Adrenal gland (tissue), 12 donors: ENCODE measurements around the gene STEAP1B. TPM values are rescaled to one million over a fixed set of nuclear protein-coding genes. Genes with fewer than 3 reads are reported as not detected.

Source experiments
- DNase-seq, 7 donors: peaks; one replicate each; pipeline ENCODE4 v3.0.0-alpha.2; 2019 to 2020
- H3K27ac ChIP-seq, 5 donors: fragments of 200-600 bp; sonication (generic) in 4 of 5; 1 replicate in 3 of 5; 2 replicates in 2 of 5; pipeline versions ENCODE4 v1.5.1 to v1.8.0; 2016 to 2020; ENCODE audit warnings: mild to moderate bottlenecking in 1 of 5
- H3K27me3 ChIP-seq: fragments of 200-600 bp; 2 replicates; pipeline ENCODE4 v1.8.0; 2021
- H3K36me3 ChIP-seq, 2 donors: fragments of 200-600 bp; replicated peaks in 1 of 2; 1 replicate in 1 of 2; 2 replicates in 1 of 2; pipeline versions ENCODE4 v1.5.1 to v1.8.0; 2018 to 2022
- H3K4me1 ChIP-seq, 2 donors: fragments of 200-600 bp; replicated peaks in 1 of 2; 1 replicate in 1 of 2; 2 replicates in 1 of 2; pipeline versions ENCODE4 v1.5.1 to v1.8.0; 2018 to 2021
- H3K4me3 ChIP-seq, 4 donors: fragments of 200-600 bp; sonication (generic) in 3 of 4; one replicate each; pipeline ENCODE4 v1.5.1; 2016 to 2018
- H3K9me3 ChIP-seq, 3 donors: fragments of 200-600 bp; sonication (generic) in 1 of 3; replicated peaks in 1 of 3; 1 replicate in 2 of 3; 2 replicates in 1 of 3; pipeline versions ENCODE4 v1.5.1 to v1.8.0; 2016 to 2021
- POLR2A ChIP-seq, 2 donors: fragments of 450-650 bp; IDR thresholded peaks; one replicate each; pipeline ENCODE4 v1.6.1; 2017; ENCODE audit warnings: antibody characterized with exemption in 2 of 2, mild to moderate bottlenecking in 2 of 2, moderate library complexity in 1 of 2
- WGBS, 4 donors: extraction: QIAGEN DNeasy Blood & Tissue Kit in 2 of 4; methylation state at CpG; one replicate each; pipeline versions ENCODE4 v1.1.5 to v1.1.7; 2013 to 2017; 5-methylcytosine and 5-hydroxymethylcytosine counted together
- intact Hi-C, 2 donors: fragments of 100-400 bp; cut with DNase I; formaldehyde crosslinking; loops; one replicate each; pipeline versions ENCODE4 v1.14.1 to v1.15.0; 2022 to 2023
- polyA plus RNA-seq, 3 donors: library from polyadenylated mRNA; stranded (reverse); fragments of 200-250 nt in 2 of 3; fragments of 350-450 nt in 1 of 3; fragmentation: Illumina TruSeq in 1 of 3; extraction: RNeasy Lipid Tissue Mini Kit (QIAGEN cat#74804) in 1 of 3; gene quantifications; one replicate each; pipeline ENCODE4 v1.2.3, GENCODE V29; 2013 to 2014
- total RNA-seq, 9 donors: library from RNA; depleted of rRNA in 4 of 9; stranded (reverse); fragments of >200 nt in 4 of 9; fragments of 120-200 nt in 1 of 9; fragmentation: NEBNext Ultra II Directional in 1 of 9; extraction: Animal tissue kit (Norgen Biotek cat#: 25700) in 1 of 9; gene quantifications; one replicate each; pipeline versions ENCODE4 v1.1.0 to v1.2.4, GENCODE V29; 2013 to 2023
- TF ChIP-seq, protein P1 (sequence below), 6 experiments: fragments of 450-650 bp in 4 of 6; fragments of 200-600 bp in 2 of 6; sonication (generic) in 1 of 6; IDR thresholded peaks; 1 replicate in 5 of 6; 2 replicates in 1 of 6; pipeline versions ENCODE4 v1.5.1 to v1.8.0; 2016 to 2021; ENCODE audit warnings: antibody characterized with exemption in 6 of 6, mild to moderate bottlenecking in 2 of 6, moderate library complexity in 1 of 6
- donor health status: healthy with polysubstance abuse.
- donor health status: Bipolar disorder and iron deficiency.
- donor health status: DM: yes; HTN: yes; CAD: no.
- donor health status: DM: no; HTN: no; CAD: no.
- donor health status: DM: no; HTN: no; CAD: no.
- donor health status: DM: yes; HTN: yes; CAD: no.

Gene STEAP1B
- total and polyA plus RNA-seq, 12 donors = 0.20 to 2.1 (median 0.79) TPM; not detected in 2

DNA sequence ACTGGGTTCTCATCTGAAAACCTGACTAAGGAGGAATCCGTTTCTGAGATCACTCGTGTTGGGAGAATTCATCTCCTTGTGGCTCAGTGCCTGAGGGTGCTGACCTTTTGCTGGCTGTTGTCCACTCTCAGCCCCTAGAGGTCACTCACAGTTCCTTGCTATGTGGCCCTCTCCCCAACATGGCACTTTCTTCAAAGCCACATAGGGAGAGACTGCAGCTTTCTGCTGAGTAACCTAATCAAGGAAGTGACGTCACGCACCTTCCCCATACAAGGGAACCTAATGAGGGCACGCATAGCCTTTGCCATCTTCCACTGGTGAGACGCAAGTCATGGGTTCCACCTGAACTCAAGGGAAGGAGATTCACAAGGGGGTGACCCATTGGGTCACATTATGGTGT lies 23.2 kb downstream of the STEAP1B start:
- WGBS, 4 donors = 77 to 92% (median 90%) methylated on average over 5 to 6 of the region's 6 CpGs
- intact Hi-C loops = no loop called here
- no peak overlapping the region for H3K4me3 ChIP-seq
- TF ChIP-seq, protein P1, sequence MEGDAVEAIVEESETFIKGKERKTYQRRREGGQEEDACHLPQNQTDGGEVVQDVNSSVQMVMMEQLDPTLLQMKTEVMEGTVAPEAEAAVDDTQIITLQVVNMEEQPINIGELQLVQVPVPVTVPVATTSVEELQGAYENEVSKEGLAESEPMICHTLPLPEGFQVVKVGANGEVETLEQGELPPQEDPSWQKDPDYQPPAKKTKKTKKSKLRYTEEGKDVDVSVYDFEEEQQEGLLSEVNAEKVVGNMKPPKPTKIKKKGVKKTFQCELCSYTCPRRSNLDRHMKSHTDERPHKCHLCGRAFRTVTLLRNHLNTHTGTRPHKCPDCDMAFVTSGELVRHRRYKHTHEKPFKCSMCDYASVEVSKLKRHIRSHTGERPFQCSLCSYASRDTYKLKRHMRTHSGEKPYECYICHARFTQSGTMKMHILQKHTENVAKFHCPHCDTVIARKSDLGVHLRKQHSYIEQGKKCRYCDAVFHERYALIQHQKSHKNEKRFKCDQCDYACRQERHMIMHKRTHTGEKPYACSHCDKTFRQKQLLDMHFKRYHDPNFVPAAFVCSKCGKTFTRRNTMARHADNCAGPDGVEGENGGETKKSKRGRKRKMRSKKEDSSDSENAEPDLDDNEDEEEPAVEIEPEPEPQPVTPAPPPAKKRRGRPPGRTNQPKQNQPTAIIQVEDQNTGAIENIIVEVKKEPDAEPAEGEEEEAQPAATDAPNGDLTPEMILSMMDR (IDR thresholded peaks at IDR 0.05) = no peak
- no peak for TF ChIP-seq POLR2A (IDR thresholded peaks at IDR 0.05)
- no peaks in the 10 kb centered on the region for H3K36me3 ChIP-seq
- no peaks in the 10 kb centered on the region for H3K27me3 ChIP-seq
- H3K9me3 ChIP-seq = no peaks in the 10 kb centered on the region
- H3K4me1 ChIP-seq = no peaks in the 10 kb centered on the region
- DNase-seq = no peak
- no peak overlapping the region for H3K27ac ChIP-seq

DNA sequence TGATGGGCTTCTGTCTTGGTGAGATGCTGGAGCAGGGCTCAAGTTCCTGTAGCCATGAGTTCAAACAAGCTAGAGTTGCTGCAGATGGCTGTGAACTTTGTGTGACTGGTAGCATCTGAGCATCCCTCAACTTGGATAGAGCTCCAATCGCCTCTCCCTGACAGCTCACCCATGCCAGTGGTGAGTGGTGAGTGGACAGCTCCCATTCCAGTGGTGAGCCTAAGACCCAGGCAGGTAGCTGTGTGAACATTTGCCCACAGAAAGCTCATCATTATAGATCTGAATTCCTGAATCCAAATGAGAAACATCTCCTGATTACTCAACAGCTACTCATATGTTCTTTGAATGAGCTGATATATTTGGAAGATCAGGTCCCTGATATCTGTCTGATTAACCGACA lies 25.3 kb downstream of the STEAP1B start:
- Histone ChIP-seq H3K27me3 (no peaks in the 10 kb centered on the region), H3K4me1 (no peaks in the 10 kb centered on the region), H3K9me3 (no peaks in the 10 kb centered on the region), H3K27ac (no peak overlapping the region), H3K4me3 (no peak overlapping the region), H3K36me3 (no peaks in the 10 kb centered on the region)
- WGBS, 4 donors = 59 to 93% (median 89%) methylated on average over 2 of the region's 2 CpGs
- intact Hi-C loops = no loop called here
- no peak for DNase-seq
- TF ChIP-seq, protein P1 (IDR thresholded peaks at IDR 0.05) = no peak
- no peak for TF ChIP-seq POLR2A (IDR thresholded peaks at IDR 0.05)

DNA sequence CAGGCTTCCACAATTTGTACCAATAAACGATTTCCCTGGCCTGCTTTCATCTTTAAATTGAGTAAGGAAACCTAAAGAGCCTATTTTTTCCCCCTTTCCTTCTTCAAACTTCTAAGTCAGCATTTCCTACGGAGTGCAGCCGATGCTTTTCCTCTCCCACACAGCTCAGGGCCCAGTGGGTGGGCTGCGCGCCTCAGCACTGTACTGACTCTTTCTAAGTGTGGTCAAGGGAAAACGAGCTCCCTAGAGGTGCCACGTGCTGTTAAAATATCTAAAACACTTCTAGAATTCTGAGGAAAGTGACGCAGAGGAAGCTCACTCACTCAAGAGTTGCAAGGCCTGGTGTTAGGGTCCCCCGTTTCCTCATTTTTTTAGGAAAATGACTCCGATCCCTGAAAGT lies 29.0 kb downstream of the STEAP1B start:
- intact Hi-C loops = no loop called here
- Histone ChIP-seq H3K36me3 (no peaks in the 10 kb centered on the region), H3K4me3 (no peak overlapping the region), H3K27me3 (no peaks in the 10 kb centered on the region), H3K4me1 (no peaks in the 10 kb centered on the region), H3K27ac (no peak overlapping the region), H3K9me3 (no peaks in the 10 kb centered on the region)
- 71 to 80% (median 77%) methylated on average over 10 of the region's 10 CpGs for WGBS, 4 donors
- TF ChIP-seq POLR2A (IDR thresholded peaks at IDR 0.05) = no peak
- TF ChIP-seq, protein P1 (IDR thresholded peaks at IDR 0.05) = no peak
- DNase-seq = no peak

- TF ChIP-seq, protein P1 (IDR thresholded peaks at IDR 0.05) = no peak
- TF ChIP-seq POLR2A (IDR thresholded peaks at IDR 0.05) = no peak
- no peaks in the 10 kb centered on the region for H3K4me1 ChIP-seq
- H3K27me3 ChIP-seq = no peaks in the 10 kb centered on the region
- intact Hi-C loops = no loop called here
- H3K9me3 ChIP-seq = no peaks in the 10 kb centered on the region
- no peak overlapping the region for H3K4me3 ChIP-seq
- no peaks in the 10 kb centered on the region for H3K36me3 ChIP-seq
- 85 to 89% (median 86%) methylated on average over 3 of the region's 3 CpGs for WGBS, 4 donors
- DNase-seq = no peak
- H3K27ac ChIP-seq = no peak overlapping the region
Measured at GRCh38 chr7:22469371-22470143, 30.4 kb downstream of the STEAP1B start.
